HFF-Myc (cell line): ENCODE measurements around the gene SLC1A4.

ENCODE experiments used
- DNase-seq: peaks from one replicate; pipeline ENCODE4 v3.0.0-alpha.2; 2011; ENCODE audit warnings: low read depth; ENCODE audit errors: extremely low read depth
- H3K4me3 ChIP-seq: replicated peaks from 2 replicates; pipeline ENCODE4 v1.5.1; 2011; ENCODE audit warnings: low read depth, mild to moderate bottlenecking, control low read depth, low read length
- TF ChIP-seq, protein P1 (sequence below): IDR thresholded peaks from 2 replicates; pipeline ENCODE4 v1.5.1; 2012; ENCODE audit warnings: mild to moderate bottlenecking, low read depth, low read length, control low read depth; ENCODE audit errors: missing control alignments

The SLC1A4 gene

DNA sequence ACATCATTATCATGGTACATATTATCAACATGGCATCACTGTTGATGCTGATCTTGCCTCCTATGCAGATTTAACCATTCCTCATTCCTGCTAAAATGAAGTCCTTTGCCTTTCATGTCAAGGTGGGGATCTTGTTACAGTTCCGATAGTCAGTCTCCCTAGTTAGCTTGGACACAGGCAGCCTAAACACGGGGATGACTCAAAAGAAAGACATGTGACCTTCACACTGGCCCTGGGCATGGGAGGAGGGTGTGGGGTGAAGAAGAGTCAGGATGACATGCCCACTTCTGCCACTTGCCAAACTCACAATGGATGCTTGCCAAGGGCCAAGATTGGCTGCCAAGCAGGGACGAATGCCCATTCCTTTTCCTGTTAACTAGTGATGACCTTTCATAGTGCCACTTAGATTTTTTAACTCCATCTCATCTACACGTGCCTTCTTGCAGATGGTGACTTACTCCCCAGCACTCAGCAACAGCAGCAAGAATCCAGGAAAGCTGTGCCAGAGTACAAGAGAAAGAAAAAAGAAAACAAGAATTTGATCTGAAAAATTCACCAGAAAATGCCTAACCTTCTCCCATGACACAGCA lies 13.9 kb upstream of the SLC1A4 start:
- no peak overlapping the region for H3K4me3 ChIP-seq
- TF ChIP-seq, protein P1, sequence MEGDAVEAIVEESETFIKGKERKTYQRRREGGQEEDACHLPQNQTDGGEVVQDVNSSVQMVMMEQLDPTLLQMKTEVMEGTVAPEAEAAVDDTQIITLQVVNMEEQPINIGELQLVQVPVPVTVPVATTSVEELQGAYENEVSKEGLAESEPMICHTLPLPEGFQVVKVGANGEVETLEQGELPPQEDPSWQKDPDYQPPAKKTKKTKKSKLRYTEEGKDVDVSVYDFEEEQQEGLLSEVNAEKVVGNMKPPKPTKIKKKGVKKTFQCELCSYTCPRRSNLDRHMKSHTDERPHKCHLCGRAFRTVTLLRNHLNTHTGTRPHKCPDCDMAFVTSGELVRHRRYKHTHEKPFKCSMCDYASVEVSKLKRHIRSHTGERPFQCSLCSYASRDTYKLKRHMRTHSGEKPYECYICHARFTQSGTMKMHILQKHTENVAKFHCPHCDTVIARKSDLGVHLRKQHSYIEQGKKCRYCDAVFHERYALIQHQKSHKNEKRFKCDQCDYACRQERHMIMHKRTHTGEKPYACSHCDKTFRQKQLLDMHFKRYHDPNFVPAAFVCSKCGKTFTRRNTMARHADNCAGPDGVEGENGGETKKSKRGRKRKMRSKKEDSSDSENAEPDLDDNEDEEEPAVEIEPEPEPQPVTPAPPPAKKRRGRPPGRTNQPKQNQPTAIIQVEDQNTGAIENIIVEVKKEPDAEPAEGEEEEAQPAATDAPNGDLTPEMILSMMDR: no peak
- DNase-seq: peak; percentile 49

DNA sequence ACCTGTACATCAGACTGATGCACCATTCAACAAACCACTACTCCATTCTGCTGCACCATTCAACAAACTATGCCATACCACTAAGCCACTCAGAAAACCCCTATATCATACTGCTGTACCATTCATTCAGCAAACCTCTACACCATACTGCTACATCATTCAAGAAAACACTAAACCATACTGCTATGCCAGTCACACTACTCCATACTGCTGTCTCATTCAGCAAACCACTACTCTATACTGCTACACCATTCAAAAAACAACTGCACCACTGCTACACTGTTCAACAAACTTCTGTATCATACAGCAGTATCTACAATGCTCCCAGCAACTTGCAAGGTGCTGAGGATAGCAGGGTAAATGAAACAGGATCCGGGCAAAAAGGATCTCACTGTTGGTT lies 12.9 kb upstream of the SLC1A4 start:
- H3K4me3 ChIP-seq: no peak overlapping the region
- DNase-seq: no peak
- TF ChIP-seq, protein P1: no peak

DNA sequence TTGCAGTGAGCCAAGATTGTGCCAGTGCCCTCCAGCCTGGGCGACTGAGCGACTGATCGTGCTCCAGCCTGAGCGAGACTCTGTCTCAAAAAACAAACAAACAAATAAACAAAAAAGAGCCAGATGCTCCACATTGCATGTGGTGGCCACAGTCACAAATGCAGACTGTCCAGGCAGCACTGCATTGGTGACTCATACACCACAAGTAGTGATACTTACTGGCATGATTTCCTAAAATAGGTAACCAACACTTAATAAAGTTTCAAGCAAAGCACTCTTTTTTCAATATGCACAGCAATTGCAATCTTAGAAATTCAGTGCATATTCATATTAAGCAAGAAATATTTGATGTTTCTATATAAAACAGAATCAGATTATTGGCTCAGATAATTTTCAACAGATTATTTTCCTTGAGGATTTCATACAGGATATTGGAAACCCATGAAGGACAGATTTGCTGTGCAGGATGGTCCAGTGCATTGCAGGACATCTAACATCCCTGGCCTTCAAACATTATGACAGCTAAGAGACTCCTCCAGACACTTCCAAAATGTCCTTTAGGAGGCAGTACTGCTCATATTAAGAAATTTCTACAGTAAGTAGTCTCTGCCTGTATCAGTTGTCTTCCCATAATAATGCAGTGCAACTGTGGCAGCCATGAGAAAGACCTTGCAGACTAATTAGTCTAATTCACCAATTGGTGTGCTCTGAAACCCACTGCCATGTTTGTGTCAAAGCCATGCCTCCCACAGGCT lies 10.5 kb upstream of the SLC1A4 start:
- DNase-seq: peak; percentile 33
- H3K4me3 ChIP-seq: no peak overlapping the region
- TF ChIP-seq, protein P1: peak; percentile 18

DNA sequence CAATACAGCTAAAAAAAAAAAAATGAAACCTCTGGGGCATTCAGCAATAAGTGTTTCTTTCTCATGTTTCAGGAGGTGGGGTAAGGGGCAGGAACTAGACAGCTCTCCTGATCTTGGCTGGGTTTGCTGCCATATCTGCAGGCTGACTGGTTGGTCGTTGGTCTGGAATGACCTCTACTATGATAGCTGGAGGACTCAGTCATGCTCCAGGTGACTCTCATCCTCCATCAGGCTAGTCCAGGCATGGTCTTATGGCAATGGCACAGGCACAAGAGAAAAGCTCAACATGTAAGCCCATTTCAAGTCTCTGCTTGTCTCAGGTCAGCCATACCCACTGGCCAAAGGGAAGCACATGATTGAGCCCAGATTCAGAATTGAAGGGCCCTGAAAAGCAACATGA lies 9.5 kb upstream of the SLC1A4 start:
- TF ChIP-seq, protein P1: no peak
- DNase-seq: no peak
- no peak overlapping the region for H3K4me3 ChIP-seq

DNA sequence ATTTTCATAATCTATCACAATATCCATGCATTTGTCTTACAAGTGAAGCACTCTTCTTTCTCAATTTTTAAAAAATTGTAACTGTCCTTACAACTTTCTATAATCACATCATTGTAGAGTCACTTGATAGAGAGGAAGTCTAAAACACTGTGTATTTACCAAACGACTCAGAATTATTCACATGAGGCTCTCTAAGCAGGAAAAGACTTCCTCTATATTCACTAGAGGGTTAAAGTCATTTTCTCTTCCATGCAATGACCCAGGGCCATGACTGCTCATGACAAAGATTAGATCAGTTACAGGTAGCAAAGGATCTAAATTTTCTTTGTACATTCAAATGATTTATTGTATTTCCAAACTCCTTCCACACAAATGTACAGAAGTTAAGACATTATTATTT lies 9.0 kb upstream of the SLC1A4 start:
- TF ChIP-seq, protein P1: no peak
- no peak for DNase-seq

DNA sequence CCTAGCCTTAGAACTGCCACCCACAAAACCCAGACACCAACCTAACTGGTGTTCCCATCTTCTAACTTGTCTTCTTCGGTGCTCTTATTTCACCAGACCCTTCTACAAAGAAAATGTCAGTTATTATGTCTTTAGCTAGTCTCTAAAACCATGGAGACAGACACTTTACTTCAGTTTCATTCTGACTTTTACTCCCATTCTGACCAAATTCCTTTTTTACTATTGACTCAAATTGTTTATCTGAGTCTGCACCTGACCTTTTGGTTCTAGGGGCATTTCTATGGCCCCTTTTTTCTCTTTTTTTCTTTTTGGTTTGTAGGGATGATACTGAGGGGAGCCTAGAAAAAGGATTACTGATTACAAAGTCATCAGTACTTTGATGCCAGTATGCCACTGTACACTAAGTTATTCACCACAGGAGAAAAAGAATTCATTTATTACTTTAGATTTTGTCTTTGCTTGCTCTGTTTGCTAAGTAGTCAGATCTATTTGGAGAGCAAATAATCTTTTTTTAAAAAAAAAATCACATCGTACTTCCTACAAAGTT lies 6.8 kb upstream of the SLC1A4 start:
- no peak overlapping the region for H3K4me3 ChIP-seq
- no peak for DNase-seq
- TF ChIP-seq, protein P1: no peak

More for the DNA sequence above, 9.0 kb upstream of the SLC1A4 start:
- no peak overlapping the region for H3K4me3 ChIP-seq
